Islet of Langerhans (tissue), 1 donor: Measurements from ENCODE around the gene IER2.
"Not testable (repeated sequence)": the region's sequence is repeated elsewhere in the genome, so short reads cannot be mapped to it uniquely, and the experiment has no call there.

Experiments
- FAIRE-seq: peaks from one replicate; lab custom pipeline; 2011; peaks lifted over from hg19 to GRCh38; lab: Jason Lieb, UNC

The IER2 gene

DNA sequence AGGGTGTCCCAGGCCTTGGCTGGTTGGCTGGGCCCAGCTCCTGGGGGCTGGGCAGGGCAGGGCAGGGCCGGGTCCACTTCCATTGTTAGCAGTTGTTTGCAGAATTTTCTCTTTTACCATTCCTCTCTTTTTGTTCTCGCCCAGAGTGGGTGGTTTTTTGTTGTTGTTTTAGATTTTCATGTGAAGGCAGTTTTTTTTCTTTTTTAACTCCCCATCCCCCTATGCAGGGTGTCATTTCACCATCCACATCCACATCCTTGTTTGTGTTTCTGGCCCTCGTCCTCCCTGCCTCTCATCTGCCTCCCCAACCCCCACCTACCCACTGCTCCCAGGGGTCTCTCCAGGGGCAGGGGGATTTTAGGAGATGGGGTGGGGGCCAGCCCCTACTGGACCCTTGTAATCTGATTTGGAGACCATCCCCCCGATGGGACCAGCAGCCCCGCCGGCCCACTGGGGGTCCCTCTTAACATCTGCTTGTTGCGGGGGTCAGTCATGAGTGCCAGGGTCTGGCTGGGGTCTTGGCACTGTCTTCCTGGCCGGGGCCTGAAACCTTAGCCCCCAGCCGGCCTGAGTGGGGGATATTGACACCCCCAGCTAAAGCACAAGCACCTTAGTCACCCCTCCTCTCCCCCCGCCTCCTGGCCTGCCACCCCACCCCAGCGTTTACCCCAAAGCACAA, 10.4 kb upstream of the IER2 start:
- FAIRE-seq = no peak

DNA sequence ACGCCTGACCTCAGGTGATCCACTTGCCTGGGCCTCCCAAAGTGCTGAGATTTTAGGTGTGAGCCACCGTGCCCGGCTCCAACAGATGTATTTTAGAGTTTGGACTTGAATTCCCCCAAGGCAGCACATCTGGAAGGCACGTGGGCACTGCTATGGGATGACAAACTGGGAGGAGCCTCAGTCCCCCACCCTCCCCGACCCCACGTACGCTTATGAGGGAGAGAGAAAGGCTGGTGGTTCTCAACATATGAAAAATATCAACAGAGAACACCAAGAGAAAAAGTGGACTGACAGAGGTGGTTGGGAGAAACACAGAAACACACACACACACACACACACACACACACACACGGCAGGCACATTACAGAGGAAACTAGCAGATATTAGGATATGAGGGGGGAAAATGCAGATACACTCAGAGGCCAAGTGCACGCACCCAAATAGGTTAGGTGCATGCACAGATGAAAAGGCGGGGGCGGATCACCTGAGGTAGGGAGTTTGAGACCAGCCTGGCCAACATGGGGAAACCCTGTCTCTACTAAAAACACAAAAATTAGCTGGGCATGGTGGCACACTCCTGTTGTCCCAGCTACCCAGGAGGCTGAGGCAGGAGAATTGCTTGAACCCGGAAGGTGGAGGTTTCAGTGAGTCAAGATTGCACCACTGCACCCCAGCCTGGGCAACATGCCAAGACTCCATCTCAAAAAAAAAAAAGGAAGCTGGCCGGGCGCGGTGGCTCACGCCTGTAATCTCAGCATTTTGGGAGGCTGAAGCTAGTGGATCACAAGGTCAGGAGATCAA, 3.2 kb upstream of the IER2 start:
- FAIRE-seq = no peak

DNA sequence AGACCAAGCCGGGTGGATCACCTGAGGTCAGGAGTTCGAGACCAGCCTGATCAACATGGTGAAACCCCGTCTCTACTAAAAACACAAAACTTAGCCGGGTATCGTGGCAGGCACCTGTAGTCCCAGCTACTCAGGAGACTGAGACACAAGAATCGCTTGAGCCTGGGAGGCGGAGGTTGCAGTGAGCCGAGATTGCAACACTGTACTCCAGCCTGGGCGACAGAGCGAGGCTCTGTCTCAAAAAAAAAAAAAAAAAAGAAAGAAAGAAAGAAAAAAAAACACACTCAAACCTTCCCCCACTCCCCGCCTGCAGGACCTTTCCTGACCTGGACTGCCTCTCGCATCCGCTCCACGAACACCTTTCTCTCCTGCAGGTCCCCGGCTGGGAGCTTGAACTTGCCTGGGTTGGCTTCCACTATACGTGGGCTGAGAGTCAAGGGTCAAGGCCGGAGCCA, 1.0 kb upstream of the IER2 start:
- not testable (repeated sequence) for FAIRE-seq

DNA sequence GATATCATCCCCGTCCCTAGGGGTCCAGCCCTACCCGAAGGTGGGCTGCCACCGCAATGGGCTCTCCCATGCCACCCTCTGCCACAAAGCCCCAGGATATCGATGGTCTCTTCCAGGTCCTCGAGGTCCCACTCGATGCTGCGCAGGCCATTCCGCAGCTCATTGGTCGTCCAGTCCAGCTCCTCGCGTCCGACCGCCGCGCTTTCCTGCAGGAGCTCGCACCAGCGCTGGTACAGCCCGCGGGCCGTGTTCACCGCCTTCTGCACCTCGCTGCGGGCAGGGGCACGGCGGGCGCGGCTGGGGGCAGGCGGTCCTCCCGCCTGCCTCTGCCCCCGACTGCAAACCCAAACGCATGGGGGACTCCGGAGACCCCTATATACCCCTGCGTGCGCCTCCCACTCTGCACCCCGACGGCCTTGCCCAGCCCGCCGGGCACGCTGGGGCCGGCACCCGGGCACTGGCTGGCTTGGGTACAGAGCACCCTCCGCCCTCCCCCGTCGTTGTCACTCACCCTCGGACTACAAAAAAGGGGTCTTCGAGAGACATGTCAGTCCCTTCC, 504 bp upstream of the IER2 start:
- FAIRE-seq = no peak

DNA sequence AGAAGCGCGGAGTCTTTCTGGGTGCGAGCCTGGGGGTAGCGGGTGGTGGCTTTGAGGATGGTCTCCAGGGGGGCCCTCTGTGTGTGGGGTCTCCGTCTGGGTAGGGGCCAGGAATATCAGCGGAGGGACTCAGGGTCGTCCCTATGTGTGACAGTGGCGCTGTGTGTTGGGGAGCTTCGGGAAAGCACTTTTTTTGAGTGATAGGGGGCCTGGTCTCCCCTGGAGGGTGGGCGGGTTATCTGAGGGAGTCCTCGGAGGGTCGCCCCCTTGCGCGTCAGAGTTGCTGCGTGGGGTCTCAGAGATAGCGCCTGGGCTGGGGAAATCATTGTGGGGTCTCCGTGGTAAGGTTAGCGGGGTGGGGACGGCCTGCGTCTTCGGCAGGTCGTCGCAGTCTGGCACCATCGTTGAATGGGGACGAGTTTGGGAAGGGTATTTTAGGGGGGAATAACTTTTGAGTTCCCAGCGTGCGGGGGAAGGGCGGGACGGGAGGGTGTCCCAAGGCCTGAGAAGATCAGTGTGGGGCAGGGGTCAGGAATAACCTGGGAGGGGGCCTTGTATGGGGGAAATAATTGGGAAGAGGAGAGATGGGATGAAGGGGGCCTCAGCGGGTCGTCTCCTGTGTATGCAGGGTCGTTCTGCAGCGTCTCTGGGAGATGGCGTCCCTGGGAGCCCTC, 857 bp downstream of the IER2 start:
- no peak for FAIRE-seq

DNA sequence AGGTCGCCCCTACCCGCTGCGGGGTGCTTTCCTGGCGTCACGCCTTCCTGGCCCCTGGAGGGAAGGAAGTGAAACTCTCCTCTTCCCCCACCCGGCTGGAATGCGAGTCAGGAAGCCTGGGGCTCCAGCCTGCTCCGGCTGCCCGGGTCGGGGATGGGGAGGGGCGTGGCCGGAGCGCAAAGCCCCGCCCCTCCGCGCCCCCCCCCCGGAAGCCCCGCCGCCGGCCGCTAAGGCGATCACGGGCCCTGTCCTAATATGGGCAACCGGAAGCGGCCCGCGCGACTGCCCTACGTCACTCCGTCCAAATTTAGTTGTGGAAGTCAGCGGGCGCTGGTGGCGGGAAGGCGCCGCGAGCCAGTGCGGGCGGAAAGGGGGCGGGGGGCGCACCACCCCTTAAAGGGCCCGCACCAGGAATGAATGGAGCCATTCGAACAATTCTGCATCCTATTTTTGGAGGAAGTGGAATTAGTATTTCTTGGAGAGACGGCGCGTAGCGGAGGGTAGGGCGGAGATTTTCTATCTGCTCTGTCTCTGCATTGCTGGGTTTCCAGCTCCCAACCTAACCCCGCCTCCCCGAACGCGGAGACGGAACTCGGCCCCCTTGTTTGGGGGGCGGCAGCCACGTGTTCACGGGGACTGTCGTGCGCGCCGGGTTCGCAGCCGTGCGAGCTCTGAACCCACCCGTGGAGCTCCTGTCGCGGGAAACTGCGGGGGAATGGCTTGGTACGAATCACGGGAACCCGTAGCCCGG, 1.6 kb downstream of the IER2 start:
- FAIRE-seq = no peak

DNA sequence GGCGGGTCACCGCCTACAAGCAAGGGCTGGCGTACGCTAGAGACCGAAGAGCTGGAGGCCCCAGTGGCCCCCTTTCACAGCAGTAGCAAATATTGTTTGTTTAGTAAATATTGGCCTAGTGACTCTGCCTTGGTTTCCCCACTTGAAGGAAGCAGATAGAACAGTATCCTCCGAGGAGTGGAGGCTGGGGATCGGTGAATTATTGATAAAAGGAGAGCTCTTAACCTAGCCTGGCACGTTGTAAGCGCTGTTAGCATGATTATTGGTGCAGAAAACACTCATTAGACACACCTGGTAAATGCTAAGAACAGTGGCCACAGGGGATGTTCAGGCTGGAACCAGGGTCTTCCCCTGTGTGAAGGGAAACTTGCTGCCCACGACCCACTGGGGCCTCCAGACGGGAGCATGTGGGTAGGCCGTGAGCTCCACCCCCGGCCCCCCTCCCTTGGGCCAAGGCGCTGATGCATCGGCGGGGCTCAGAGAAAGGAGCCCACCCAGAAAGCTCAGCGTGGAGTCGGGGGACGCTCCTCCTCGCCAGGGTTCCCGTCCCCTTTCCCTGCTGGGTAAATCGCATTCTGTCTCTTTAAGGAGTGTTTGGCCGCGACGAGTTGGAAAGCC, 2.3 kb downstream of the IER2 start:
- FAIRE-seq = no peak

DNA sequence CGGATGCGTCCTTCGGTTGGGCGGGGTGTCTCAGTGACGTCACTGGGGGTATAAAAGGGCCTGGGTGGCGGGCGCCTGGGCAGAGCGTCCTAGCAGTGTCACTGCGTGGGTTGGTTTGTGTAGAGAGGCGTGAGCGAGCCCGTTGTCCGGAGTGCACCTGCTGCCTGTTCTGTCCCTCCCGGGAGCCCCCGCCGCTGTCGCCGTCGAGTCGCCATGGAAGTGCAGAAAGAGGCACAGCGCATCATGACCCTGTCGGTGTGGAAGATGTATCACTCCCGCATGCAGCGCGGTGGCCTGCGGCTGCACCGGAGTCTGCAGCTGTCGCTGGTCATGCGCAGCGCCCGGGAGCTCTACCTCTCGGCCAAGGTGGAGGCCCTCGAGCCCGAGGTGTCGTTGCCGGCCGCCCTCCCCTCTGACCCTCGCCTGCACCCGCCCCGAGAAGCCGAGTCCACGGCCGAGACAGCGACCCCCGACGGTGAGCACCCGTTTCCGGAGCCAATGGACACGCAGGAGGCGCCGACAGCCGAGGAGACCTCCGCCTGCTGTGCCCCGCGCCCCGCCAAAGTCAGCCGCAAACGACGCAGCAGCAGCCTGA, 2.9 kb downstream of the IER2 start:
- FAIRE-seq = no peak

DNA sequence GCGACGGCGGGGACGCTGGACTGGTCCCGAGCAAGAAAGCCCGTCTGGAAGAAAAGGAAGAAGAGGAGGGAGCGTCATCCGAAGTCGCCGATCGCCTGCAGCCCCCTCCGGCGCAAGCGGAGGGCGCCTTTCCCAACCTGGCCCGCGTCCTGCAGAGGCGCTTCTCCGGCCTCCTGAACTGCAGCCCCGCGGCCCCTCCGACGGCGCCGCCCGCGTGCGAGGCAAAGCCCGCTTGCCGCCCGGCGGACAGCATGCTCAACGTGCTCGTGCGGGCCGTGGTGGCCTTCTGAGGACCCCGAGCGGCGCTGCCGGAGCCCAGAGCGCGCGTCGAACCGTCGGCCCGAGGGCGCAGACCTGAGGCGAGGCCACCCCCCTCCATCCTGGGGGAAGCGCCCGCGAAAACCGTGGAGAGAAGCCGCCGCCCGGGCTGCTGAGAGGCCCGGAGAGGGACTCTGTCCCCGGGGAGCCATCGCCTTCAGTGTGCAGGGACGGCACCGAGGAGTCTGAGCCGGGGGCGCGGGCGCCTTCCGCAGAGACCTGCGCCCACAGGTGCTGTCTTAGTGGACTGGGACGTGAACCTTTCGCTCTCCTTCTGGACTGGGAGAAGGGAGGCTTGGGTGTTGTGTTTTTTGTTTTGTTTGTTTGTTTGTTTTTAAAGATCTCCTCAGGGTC, 3.5 kb downstream of the IER2 start:
- no peak for FAIRE-seq

DNA sequence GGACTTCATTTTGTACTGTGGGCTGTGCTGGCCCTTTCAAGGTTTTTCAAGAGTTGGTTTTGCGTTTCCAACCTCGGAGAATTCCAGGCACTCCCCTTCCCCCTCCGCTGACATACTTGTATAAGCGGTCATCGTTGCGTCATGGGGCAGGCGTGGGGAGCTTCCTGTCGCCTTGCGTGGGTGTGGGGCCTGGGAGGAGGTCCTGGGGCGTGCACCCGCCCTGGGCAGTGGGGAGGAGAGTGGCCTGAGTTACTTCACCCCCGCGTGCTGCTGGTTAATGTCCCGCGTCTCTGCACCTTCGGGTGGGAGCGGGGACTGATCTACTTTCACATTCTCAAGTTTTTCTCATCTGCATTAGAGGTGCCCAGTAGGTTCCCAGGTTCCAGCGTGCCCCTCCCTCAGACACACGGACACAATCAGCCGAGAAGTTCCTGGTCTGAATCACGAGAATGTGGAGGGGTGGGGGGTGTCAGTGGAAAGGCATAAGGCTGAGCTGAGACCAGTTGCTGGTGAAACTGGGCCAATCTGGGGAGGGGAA, 4.1 kb downstream of the IER2 start:
- no peak for FAIRE-seq

DNA sequence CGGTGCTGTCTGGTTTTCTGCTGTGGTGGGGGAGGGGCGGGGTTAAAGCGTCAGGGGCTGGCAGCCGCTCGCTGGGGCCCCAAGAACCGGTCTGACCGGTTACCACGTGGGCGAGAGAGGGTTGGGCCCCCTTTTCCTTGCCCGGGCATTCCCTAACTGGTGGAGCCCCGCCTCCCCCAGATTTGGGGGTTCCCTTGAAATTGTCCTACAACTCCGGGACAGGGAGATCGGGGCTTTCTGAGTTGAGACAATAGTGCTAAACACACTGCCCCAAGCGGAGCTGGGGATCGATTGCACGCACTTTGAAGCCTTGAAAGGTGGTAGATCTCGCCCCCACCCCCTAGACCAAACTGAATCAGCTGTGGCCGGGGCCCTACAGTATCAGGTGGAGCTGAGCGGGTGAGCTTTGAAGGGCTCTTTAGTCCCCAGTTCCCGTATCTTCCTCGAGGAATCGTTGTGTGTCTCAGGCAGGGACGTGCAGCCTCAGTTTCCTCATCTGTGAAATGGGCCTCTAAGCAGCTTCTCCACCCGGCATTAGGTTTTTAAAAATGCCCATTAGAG, 4.8 kb downstream of the IER2 start:
- no peak for FAIRE-seq

DNA sequence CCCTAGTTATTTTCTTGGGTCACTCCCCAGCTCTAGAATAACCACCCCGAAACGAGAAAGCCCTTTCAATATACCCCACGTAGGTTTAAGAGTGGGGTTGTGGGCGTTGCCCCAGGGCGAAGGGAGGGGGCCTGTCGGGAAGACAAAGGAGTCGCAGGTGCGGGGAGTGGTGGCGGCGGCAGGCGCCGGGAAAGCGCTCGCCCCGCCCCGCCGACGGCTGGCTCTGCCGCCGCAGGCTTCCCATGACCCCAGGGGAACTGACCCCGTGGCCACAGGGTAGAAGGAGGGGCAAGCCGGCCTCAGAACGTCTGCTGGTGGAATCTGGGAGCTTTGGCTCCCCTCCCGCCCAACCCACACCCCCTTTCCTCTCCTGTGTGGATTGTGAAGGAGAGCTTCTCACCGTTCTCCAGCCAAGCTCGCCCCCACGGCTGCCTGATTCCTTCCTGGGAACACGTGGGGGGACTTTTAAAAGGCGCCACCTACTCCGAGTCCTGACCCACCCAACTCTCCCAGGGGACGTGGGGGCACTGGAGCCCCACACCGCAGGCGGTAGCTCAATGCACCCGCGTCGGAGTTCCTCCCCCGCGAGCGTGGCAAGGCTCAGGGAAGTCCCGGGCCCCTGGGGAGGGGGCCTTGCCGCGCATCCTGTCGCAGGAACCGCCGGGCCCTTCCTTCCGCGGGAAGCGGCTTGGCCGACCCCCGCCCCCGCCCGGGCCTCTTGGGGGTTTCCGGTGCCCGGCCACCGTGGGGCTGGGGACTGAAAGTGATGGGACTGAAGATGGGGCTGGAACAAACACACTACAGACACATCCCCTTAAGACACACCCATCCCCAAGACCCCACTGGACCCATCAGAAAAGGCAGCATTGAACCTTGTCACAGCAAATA, 5.5 kb downstream of the IER2 start:
- no peak for FAIRE-seq

DNA sequence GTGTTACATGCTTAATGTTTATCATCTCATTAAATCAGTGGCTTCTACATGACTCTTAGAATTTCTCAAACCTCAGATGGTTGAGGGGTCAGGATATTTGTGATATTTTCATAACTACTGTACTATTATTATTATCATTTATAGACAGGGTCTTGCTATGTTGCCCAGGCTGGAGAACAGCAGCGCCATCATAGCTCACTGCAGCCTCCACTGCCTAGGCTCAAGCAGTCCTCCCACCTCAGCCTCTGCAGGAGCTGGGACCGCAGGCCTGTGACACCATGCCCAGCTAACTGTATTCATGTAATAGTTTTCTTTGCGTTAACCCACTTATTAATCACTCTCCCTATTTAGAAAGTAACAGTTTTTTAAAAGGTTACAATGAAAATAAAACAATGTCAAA, 9.5 kb downstream of the IER2 start:
- FAIRE-seq = no peak

DNA sequence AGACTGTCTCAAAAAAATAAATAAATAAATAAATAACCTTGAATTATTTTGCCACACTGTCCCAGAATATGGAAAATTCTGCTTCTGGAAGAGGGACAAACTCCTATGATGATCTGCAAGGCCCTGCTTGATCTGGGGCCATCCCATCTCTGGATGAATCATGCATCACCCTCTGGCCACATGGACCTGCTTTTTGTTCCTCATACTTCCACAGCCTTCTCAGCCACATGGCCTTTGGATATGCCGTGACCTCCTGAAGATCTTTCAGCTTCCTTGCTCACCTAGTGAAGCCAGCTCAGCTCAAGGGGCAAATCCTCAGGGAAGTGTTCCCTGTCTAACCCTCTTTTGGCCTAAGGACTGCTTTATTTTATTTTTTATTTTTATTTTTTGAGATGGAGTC, 10.3 kb downstream of the IER2 start:
- no peak for FAIRE-seq

DNA sequence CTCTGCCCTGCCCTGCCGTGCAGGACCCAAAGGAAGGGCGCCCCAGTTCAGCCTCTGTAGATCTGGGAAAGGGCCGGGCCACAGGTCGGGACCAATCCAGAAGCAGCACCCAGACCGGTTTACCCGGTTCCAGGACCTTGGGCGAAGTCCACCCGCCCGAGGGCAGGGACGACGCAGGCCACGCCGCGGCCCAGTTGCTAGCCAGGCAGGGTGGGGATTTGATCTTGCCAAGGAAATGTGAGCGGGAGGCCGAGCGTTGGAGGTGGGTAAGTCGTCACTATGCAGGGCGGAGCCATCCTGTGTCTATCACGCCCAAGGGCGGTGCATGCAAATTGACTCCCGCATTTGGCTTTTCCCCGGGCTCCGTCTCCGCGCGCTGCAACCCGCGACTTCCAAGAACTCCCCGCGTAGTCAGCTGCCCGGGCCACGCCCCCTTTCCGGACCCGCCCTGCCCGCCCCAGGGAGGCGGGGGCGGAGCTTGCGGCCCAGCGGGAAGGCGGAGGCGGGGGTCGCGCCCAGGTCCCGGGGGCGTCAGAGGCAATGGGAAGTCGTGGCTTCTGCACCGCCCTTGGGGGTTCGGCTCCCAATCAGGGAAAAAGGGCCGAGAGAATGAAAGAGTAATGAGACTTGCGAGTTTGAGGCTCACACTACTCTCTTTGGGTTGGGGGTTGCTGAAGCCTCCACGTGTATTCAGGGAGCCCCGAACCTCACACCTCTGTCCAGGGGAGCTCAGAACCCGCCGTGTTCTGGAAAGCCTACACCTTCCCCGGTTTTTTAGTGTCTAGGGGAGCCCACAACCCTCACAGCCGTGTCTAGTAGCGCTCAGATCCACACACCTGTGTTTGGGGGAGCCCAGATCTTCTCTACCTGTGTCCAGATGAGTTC, 12.8 kb downstream of the IER2 start:
- no peak for FAIRE-seq

DNA sequence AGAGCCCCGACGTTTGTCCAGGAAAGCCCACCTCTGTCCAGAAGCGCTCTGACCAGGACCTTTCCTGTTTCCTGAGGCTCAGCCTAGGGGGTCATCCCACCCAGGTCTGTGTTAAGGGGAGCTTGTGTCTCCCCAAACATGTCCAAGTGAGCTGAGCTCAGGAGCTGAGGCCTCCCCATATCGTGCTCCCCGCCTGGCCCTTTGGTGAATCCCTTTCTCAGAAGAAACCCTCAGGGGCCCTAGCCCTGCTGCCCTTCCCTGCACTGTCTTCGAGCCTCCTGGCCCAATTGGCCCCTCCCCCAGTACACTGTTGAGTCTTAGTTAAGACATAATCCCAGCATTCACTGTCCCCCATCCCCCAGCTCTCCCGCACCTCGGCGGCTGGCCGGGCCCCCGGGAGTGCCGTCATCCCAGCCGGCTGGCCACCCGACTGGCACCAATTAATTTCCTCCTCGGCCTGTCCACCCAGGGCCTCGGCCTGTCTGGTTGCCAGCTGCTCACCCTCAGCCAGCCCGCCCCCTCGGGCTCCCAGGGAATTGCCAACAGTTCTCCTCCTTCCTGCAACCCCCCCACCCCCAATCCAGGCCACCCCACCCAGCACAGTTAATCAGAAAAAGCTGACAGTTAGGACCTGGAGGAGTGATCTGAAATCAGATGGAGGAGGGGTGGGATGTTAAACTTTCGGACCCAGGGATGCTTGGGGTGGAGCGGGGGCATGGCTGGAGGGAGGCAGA, 13.6 kb downstream of the IER2 start:
- FAIRE-seq = no peak
